Keratinocyte (primary cell): ENCODE measurements around the gene NAGA. TPM values are rescaled to one million over a fixed set of nuclear protein-coding genes. Genes with fewer than 3 reads are reported as not detected.

ENCODE experiments used
- DNase-seq: peaks from one replicate; pipeline ENCODE4 v3.0.0-alpha.2; 2011; ENCODE audit warnings: low read depth, missing footprints, low spot score
- FAIRE-seq: peaks from 2 replicates; lab custom pipeline; 2011; peaks lifted over from hg19 to GRCh38; lab: Jason Lieb, UNC
- H2AFZ ChIP-seq: 2 replicates; pipeline ENCODE4 v1.6.0; 2012; ENCODE audit warnings: low read length, control low read depth, inconsistent platforms; ENCODE audit not compliant: control insufficient read depth
- H3K27ac ChIP-seq: 2 replicates; pipeline ENCODE4 v1.5.1; 2011; ENCODE audit warnings: low read length; ENCODE audit not compliant: control insufficient read depth, insufficient read depth
- H3K27me3 ChIP-seq: 3 replicates; pipeline ENCODE4 v1.6.0; 2011; ENCODE audit warnings: low read length; ENCODE audit not compliant: control insufficient read depth, insufficient read depth; ENCODE audit errors: extremely low read depth
- H3K36me3 ChIP-seq, 2 experiments: 2 replicates in 1 of 2; 3 replicates in 1 of 2; pipeline ENCODE4 v1.5.1; 2011; ENCODE audit warnings: low read length in 2 of 2, mild to moderate bottlenecking in 1 of 2; ENCODE audit not compliant: control insufficient read depth in 2 of 2, insufficient read depth in 2 of 2; ENCODE audit errors: extremely low read depth in 1 of 2
- H3K4me1 ChIP-seq: 3 replicates; pipeline ENCODE4 v1.5.1; 2011; ENCODE audit warnings: low read length; ENCODE audit not compliant: control insufficient read depth, insufficient read depth; ENCODE audit errors: extremely low read depth
- H3K4me2 ChIP-seq: 3 replicates; pipeline ENCODE4 v1.6.0; 2011; ENCODE audit warnings: low read depth, low read length; ENCODE audit not compliant: control insufficient read depth, insufficient read depth; ENCODE audit errors: extremely low read depth
- H3K4me3 ChIP-seq, 3 experiments: fragments of 200-600 bp in 1 of 3; sonication (generic) in 1 of 3; 2 replicates in 2 of 3; 3 replicates in 1 of 3; pipeline ENCODE4 v1.5.1; 2011 to 2016; ENCODE audit warnings: low read length in 3 of 3, mild to moderate bottlenecking in 3 of 3, control low read depth in 2 of 3, inconsistent platforms in 1 of 3, low read depth in 1 of 3, mixed read lengths in 1 of 3, mixed run types in 1 of 3, moderate library complexity in 1 of 3; ENCODE audit not compliant: control insufficient read depth in 2 of 3, insufficient read depth in 2 of 3; ENCODE audit errors: extremely low read depth in 1 of 3
- H3K79me2 ChIP-seq: 2 replicates; pipeline ENCODE4 v1.6.0; 2012; ENCODE audit warnings: low read length; ENCODE audit not compliant: control insufficient read depth, insufficient read depth
- H3K9ac ChIP-seq: 3 replicates; pipeline ENCODE4 v1.6.0; 2011; ENCODE audit warnings: low read length; ENCODE audit not compliant: control insufficient read depth, insufficient read depth; ENCODE audit errors: extremely low read depth
- H3K9me1 ChIP-seq: 3 replicates; pipeline ENCODE4 v1.6.0; 2011; ENCODE audit warnings: low read length; ENCODE audit not compliant: control insufficient read depth, insufficient read depth; ENCODE audit errors: extremely low read depth
- H3K9me3 ChIP-seq: 2 replicates; pipeline ENCODE4 v1.5.1; 2012; ENCODE audit warnings: low read depth, low read length; ENCODE audit not compliant: control insufficient read depth
- H4K20me1 ChIP-seq: 3 replicates; pipeline ENCODE4 v1.6.0; 2011; ENCODE audit warnings: low read length; ENCODE audit not compliant: control insufficient read depth, insufficient read depth; ENCODE audit errors: extremely low read depth
- CTCF ChIP-seq, 3 experiments: IDR thresholded peaks in 1 of 3; conservative IDR thresholded peaks in 1 of 3; optimal IDR thresholded peaks in 1 of 3; 2 replicates in 2 of 3; 3 replicates in 1 of 3; pipeline versions ENCODE3 to v1.5.1; 2011; ENCODE audit warnings: low read length in 3 of 3, mild to moderate bottlenecking in 3 of 3, moderate library complexity in 2 of 3, control low read depth in 1 of 3, inconsistent platforms in 1 of 3; ENCODE audit not compliant: insufficient read depth in 2 of 3; ENCODE audit errors: extremely low read depth in 1 of 3
- EZH2 ChIP-seq: IDR thresholded peaks from one replicate; pipeline ENCODE4 v1.6.1; 2012; ENCODE audit warnings: inconsistent platforms, mild to moderate bottlenecking, low read length, moderate library complexity
- dilution Hi-C: fragments of 300-500 bp; cut with MboI; formaldehyde crosslinking; loops from one replicate; pipeline ENCODE4 v1.7.0; 2020; ENCODE audit warnings: low sequenced_read_pairs; ENCODE audit not compliant: extremely low pct_ligation_motif_present
- polyA plus RNA-seq, 5 experiments: library from polyadenylated mRNA; depleted of rRNA in 3 of 5; stranded (reverse) in 3 of 5; stranded (forward) in 1 of 5; unstranded in 1 of 5; fragments of >200 nt; gene quantifications; 1 replicate in 1 of 5; 2 replicates in 3 of 5; 3 replicates in 1 of 5; pipeline versions ENCODE4 v1.2.1 to v1.2.3, GENCODE V29; 2011 to 2012; ENCODE audit warnings: missing spikeins in 2 of 5, low read depth in 1 of 5, low replicate concordance in 1 of 5

NAGA gene
- polyA plus RNA-seq, 1 donor (not counting 4 experiments of a cell fraction or from before 2014, with no cell fraction given): 17.0 TPM

DNA sequence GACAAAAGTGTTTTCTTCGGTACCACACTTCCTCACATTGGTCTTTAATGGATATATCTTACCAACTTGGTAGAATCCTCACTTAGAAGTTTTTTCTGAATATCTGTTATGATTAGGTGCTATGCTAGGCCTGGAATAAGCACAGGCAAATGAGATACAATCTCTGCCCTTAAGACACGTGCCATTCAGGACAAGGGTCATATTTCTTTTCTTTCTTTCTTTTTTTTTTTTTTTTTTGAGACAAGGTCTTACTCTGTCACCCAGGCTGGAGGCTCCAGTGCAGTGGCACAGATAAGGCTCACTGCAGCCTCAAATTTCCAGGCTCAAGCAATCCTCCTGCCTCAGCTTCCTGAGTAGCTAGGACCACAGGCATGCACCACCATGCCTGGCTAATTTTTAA is 49.0 kb downstream of the NAGA start:
- Histone ChIP-seq H3K27ac (no peak overlapping the region), H3K36me3 (no peaks in the 10 kb centered on the region), H3K4me1 (peaks cover 8% of the 10 kb centered on the region)

GRCh38 chr22:42018224-42018623 is 52.4 kb downstream of the NAGA start:
- Histone ChIP-seq H3K9me1 (no peaks in the 10 kb centered on the region), H4K20me1 (no peaks in the 10 kb centered on the region), H3K9ac (no peak overlapping the region), H2AFZ (no peak overlapping the region), H3K27me3 (no peaks in the 10 kb centered on the region), H3K36me3 (no peaks in the 10 kb centered on the region), H3K4me1 (peaks cover 8% of the 10 kb centered on the region), H3K27ac (no peak overlapping the region), H3K4me2 (no peak overlapping the region), H3K4me3 (no peak overlapping the region), H3K9me3 (no peaks in the 10 kb centered on the region), H3K79me2 (no peaks in the 10 kb centered on the region)
- dilution Hi-C loops: no loop called here
- TF ChIP-seq EZH2: no peak
- TF ChIP-seq CTCF (optimal IDR thresholded peaks at IDR 0.05 in 1 of 3, IDR thresholded peaks at IDR 0.05 in 1 of 3, conservative IDR thresholded peaks at IDR 0.05 in 1 of 3; ENCODE audit: extremely low read depth in 1 of 3, insufficient read depth in 2 of 3, low read length in 3 of 3): no peak
- DNase-seq (no peak), FAIRE-seq (no peak)

More for the DNA sequence above, 49.0 kb downstream of the NAGA start:
- no peak overlapping the region for H3K4me3 ChIP-seq
- no peaks in the 10 kb centered on the region for H3K79me2 ChIP-seq
- H3K9me1 ChIP-seq: no peaks in the 10 kb centered on the region
- dilution Hi-C loops: no loop called here
- FAIRE-seq: no peak
- no peaks in the 10 kb centered on the region for H3K27me3 ChIP-seq
- no peak for DNase-seq
- no peaks in the 10 kb centered on the region for H4K20me1 ChIP-seq
- H2AFZ ChIP-seq: no peak overlapping the region
- no peak overlapping the region for H3K4me2 ChIP-seq
- no peaks in the 10 kb centered on the region for H3K9me3 ChIP-seq
- TF ChIP-seq CTCF (optimal IDR thresholded peaks at IDR 0.05 in 1 of 3, IDR thresholded peaks at IDR 0.05 in 1 of 3, conservative IDR thresholded peaks at IDR 0.05 in 1 of 3; ENCODE audit: extremely low read depth in 1 of 3, insufficient read depth in 2 of 3, low read length in 3 of 3) (no peak), EZH2 (no peak)
- no peak overlapping the region for H3K9ac ChIP-seq
